HG02571 (cell line): ENCODE results near the gene KLHL7.
"Not testable (repeated sequence)": the region's sequence is repeated elsewhere in the genome, so short reads cannot be mapped to it uniquely, and the experiment has no call there.

Experiments
- ATAC-seq: cut with Tn5 transposase; IDR thresholded peaks from one replicate; pipeline ENCODE4 v1.9.1; 2021; ENCODE audit warnings: mild to moderate bottlenecking, moderate library complexity; ENCODE audit not compliant: unreplicated experiment

The KLHL7 gene

DNA sequence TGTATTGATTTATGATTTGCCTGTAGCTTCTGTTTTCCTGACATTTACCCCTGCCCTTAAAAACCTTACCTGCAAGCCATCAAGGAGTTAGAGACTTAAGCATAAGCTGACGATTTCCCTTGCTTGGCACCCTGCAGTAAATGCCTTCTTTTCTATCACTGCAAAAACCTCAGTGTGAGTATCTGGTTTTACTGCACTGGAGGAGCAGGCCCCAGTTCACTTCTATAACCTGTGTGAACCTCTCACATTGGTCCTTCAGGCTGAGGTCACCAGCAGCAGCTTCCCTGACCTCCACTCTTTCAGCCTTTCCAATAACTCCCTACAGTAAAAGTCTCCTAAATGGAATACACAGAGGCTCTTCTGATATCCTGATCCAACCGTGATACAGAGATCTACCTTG, 106.8 kb downstream of the KLHL7 start:
- no peak for ATAC-seq

DNA sequence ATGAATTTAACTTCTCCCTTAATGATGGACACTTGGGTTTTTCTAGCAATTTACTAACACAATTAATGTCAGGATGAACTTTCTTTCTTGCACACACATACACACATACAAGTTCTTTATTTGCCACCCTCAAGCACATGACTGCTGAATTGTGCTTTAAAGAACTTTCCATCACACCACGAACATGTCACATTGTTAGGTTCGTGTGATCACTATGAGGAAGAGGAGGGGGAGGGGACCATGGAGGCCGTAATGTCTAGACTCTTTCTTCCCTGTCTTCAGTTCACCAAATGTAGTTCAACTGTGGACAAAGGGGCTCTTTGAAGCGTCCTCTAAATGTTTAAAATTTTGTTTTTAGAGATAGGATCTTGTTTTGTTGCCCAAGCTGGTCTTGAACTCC, 107.3 kb downstream of the KLHL7 start:
- no peak for ATAC-seq

DNA sequence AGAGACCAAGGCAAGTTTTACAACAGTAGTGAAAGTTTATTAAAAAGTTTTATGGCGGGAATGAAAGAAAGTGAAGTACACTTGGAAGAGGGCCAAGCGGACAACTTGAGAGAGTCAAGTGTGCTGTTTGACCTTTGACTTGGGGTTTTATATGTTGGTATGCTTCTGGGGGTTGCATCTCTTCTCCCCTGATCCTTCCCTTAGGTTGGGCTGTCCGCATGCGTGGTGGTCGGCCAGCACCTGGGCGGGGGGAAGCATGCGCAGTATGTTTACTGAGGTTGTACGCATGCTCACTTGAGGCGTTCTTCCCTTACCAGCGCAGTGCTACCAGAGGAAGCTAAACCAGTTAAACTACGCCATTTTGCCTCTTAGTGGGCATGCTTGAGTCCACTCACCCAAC, 108.2 kb downstream of the KLHL7 start:
- no peak for ATAC-seq

DNA sequence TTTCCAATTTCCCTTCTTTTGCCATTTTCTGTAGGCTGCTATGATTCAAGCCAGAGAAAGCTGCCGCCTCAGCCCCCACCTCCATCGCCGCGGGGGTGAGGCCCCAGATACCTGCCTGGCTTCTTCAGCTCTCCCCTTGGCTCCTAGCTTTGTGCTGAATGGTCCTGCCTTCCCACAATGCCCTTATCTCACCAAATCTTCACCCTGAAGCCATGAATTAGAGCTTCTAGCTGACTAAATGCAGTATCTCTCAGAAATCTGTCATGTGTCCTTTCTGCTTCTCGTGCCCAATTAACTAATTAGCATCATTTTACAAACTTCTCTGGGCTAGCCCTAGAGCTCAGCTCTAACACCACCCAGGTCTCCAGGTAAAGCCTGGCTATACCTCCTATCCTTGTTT, 108.8 kb downstream of the KLHL7 start:
- ATAC-seq: no peak

DNA sequence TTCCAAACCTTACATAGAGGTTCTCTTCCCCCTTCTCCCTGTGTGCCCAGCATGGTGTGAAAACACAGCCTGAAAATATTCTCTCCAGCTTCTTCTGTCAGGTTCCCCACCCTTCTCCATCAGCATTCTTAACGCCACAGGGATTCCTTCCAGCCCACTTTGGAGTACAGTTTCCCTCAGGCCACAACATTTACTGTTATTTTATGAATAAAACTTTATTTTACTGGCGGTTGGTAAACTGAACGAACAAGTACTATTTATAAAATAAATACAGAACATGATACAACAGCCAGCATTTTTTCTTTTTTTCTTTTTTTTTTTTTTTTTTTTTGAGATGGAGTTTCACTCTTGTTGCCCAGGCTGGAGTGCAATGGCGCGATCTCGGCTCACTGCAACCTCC, 109.4 kb downstream of the KLHL7 start:
- ATAC-seq: no peak

DNA sequence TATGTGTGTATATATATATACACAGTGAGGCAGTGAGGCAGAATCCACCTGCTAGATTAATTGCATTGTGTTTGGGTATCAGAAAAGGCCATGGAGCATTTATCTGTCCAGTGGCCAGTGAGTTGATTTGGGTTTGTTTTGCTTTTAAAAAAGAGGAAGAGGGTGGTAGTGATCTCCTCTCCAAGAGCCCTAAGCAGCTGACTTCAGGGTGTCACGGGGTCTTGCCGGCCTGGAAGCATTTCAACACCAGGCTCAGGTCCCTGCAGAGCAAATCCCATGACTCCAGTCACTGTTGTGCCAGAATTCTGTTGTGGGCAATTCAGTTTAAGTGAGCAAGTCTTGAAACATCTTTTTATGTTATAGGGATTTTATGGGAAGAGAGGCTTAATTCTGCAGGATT, 110.4 kb downstream of the KLHL7 start:
- no peak for ATAC-seq

DNA sequence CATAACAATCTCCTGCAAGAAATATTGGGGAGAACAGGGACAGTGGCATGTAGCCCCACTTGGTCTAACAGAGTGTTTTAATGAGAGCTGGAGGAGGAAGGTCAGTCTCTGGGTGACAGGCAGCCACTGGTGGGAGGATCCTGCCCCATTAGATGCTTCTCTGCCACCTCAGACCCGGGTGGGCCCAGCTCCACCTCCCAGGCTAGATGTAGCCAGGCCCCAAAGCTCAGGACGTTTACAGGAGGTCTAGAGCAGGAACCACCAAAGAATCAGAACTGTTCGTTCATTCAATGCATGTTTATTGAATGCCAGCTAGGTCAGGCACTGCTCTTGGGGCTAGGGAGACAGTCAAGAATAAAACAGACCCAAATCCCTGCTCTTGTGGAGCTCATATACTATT, 112.6 kb downstream of the KLHL7 start:
- no peak for ATAC-seq

DNA sequence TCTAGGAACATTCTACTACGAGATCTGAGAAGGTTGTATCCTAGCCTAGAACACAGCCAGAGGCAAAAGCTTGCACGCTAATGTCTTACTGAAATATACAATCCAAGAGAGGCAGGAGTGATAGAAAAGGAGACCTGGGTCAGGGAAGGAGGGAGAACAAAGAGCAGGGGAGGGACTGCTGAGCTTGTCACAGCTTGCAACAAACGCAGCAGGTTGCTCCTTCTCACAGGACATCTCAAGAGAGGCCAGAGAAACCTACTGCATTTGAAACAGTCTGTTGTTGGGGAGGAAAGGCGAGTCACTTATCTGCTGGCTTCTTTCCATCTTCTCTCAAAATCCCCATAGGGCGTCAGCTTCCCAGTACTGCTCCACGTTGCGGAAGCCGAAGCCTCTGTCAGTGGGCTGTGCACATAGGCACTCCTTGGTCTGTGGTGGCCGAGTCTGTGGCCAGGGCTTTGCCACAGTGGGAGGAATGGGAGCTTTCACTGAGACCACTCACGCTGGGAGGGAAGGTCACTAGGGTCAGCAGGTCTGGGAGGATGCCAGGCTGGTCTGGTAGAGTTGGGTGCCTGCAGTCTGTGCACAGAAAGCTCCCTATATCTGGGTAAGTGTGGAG, 115.2 kb downstream of the KLHL7 start:
- ATAC-seq: no peak

DNA sequence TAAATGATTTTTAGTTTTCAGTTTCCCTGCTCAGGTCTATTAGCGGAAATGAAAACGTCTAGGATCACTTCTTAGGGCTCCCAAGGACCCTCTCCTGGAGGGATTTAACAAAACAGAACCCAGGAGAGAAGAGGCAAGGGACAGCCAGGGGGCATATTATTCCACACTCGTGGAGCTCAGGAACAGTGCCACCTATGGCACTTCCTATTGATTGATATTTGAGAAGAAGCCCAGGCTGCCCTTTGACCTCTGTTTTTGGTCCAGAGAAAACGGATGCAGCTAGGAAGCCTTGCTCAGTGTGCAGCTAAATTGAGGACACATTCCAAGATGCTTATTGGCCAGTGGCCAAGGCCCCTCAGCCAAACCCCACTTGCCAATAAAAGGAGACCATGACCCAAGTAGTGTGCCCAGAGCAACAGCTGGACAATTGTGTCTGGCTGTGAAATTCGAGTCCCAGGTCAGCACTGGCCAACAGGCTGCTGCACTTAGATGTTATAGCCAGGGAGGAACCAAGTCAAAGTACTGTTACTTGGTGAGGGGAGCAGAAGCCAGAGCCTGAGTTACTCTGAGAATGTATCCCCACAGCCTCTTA, 117.0 kb downstream of the KLHL7 start:
- ATAC-seq: no peak

DNA sequence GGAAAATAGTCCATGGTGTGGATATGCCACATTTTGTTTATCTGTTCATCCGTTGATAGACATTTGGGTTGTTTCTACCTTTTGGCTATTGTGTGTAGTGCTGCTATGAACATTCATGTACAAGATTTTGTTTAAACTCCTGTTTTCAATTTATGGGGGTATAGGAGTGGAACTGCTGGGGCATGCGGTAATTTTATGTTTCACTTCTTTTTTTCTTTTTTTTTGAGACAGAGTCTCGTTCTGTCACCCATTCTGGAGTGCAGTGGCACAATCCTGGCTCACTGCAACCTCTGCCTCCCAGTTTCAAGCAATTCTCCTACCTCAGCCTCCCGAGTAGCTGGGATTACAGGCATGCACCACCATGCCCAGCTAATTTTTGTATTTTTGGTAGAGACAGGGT, 118.8 kb downstream of the KLHL7 start:
- ATAC-seq: not testable (repeated sequence)

DNA sequence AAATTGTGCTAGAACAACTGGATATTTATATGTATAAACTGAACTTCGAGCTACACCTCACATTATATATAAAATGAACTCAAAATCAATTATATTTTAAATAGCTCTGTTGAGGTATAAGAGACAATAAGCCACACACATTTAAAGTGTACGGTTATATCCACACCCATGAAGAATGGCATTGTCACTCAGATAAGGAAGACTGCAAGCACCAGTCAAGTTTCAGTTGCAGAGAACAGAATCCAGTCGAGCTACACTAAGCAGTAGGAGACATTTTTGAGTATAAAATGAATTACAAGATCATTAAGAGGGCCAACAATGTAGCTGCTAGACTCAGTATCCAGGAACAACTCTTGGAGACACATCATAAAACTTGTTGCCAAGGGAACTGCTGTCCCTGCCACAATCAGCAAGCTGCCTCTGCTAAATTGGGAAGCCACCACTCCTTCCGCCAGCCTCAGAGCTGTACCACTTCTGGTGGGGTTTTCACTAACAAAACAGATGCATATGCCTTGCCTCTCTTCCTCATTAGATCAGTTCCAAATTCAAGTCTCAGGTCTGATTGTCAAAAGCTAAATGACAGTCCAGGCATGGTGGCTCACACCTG, 121.4 kb downstream of the KLHL7 start:
- ATAC-seq: no peak
